Activated CD4-positive, alpha-beta T cell treated with anti-CD3 and anti-CD28 coated beads for 24 hours (primary cell): ENCODE measurements around the gene ACSL5.
"Not testable (repeated sequence)": the region's sequence is repeated elsewhere in the genome, so short reads cannot be mapped to it uniquely, and the experiment has no call there.

Experiments
- DNase-seq, 2 donors: peaks; one replicate each; pipeline ENCODE4 v3.0.0-alpha.2; 2020; ENCODE audit warnings: low read depth in 2 of 2

ACSL5 gene

GRCh38 chr10:112349521-112350085 lies 24.3 kb upstream of the ACSL5 start:
- no peak for DNase-seq

- DNase-seq, result no peak
Measured at GRCh38 chr10:112351146-112351545, 22.8 kb upstream of the ACSL5 start.

GRCh38 chr10:112352044-112352443 lies 21.9 kb upstream of the ACSL5 start:
- no peak for DNase-seq

- no peak for DNase-seq
Measured at GRCh38 chr10:112353046-112353445, 20.9 kb upstream of the ACSL5 start.

- DNase-seq, result no peak
Measured at GRCh38 chr10:112356686-112357085, 17.2 kb upstream of the ACSL5 start.

GRCh38 chr10:112359606-112360307 lies 14.2 kb upstream of the ACSL5 start:
- no peak for DNase-seq

- DNase-seq, result no peak
Measured at GRCh38 chr10:112360308-112361270, 13.3 kb upstream of the ACSL5 start.

GRCh38 chr10:112361951-112362751 lies 11.8 kb upstream of the ACSL5 start:
- DNase-seq, result no peak

GRCh38 chr10:112362833-112363232 lies 11.1 kb upstream of the ACSL5 start:
- no peak for DNase-seq

GRCh38 chr10:112363696-112364688 lies 9.9 kb upstream of the ACSL5 start:
- no peak for DNase-seq

GRCh38 chr10:112365014-112365432 lies 8.9 kb upstream of the ACSL5 start:
- DNase-seq, result no peak

GRCh38 chr10:112365451-112365850 lies 8.5 kb upstream of the ACSL5 start:
- DNase-seq, result no peak

GRCh38 chr10:112366992-112367391 lies 6.9 kb upstream of the ACSL5 start:
- no peak for DNase-seq

- DNase-seq, result no peak
Measured at GRCh38 chr10:112367516-112367915, 6.4 kb upstream of the ACSL5 start.

GRCh38 chr10:112369495-112370423 lies 4.2 kb upstream of the ACSL5 start:
- no peak for DNase-seq

- DNase-seq, result no peak
Measured at GRCh38 chr10:112370424-112370819, 3.5 kb upstream of the ACSL5 start.

GRCh38 chr10:112371326-112371725 lies 2.6 kb upstream of the ACSL5 start:
- not testable (repeated sequence) for DNase-seq

GRCh38 chr10:112372182-112372810 lies 1.6 kb upstream of the ACSL5 start:
- not testable (repeated sequence) for DNase-seq
